ENCODE measurements around the gene PYCARD.

GRCh38 chr16:31224092-31224955 is 21.8 kb upstream of the PYCARD start:
- TF ChIP-seq CTCF (IDR thresholded peaks at IDR 0.05) (no peak), POLR2AphosphoS5 (IDR thresholded peaks at IDR 0.05) (no peak), POLR2A (IDR thresholded peaks at IDR 0.05) (no peak)
